NCI-H1105 treated with DMSO at 0.1 percent for 48 hours (cell line): ENCODE measurements around the gene CDC42BPA.
"Not testable (repeated sequence)": the region's sequence is repeated elsewhere in the genome, so short reads cannot be mapped to it uniquely, and the experiment has no call there.

ENCODE experiments used
- DNase-seq: peaks from one replicate; lab custom pipeline; 2025; lab: John Stamatoyannopoulos, UW

Gene CDC42BPA

DNA sequence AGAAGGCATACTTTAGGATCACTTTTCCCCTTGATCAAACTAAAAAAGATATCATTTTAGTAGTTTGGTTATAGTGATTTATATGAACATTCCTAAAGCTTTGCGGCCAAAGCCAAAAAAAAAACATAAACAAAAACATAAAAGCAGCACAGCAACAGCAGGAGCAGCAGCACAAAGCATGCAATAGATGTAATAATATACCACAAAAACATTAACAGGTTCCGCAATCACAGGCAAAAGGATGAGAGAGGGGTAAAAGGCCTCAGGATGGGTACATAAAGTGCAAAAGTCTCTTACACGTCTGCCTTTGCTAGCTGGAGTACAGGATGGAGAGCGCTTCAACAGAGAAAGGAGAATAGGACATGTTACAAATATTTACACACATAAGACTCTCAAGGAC is 259.2 kb downstream of the CDC42BPA start:
- DNase-seq, result no peak

DNA sequence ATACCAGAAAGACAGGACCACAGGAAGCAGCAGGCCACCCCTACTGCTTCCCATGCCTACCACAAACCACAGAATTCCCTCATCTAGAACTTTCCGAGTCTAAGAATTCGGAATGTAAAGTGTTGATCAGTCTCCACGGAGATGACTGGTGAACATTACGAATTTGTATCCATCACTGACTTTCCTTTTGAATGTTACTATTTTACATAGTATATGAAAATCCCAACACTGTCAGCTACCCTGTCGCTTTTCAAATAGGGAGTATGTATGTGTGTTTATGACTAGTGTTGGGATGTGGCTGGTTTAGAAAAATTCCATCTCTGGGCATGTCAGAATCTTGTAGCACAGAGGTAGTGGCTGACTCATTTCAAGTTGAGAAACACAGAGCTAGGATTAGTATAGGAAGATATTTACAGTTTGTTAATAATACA is 260.0 kb downstream of the CDC42BPA start:
- no peak for DNase-seq

DNA sequence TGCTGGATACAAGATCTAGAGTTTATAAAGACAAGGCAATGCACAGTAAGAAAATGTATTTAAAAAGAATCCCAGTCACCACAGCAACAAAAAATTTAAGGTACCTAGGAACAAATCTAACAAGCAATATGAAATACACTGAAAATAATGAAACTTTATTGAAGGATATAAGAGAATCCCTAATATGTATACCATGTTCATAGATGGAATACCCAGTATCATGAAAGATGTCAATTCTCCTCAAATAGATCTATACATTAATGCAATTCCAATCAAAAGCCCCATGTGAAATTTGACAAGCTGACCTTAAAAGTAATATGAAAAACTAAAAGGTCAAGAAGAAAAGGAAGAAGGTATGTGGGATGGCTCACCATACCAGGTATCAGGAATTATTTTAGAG is 269.0 kb downstream of the CDC42BPA start:
- no peak for DNase-seq

DNA sequence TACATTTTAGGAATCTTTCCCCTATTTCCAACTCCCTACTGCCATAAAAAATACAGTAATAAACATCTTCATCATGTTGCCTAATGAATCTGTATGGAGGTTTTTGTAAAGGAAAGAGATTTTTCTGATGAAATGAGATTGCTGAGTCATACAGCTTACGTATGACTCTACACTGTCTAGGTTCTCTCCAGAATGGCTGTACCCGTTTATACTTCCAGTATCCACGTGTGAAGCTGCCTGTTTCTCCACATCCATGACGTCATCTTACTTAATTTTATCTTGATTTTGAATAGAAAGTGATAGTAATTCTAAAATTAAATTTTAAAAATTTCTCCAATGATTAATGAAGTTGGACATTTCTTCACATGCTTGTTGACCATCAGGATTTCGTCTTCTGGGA is 274.5 kb downstream of the CDC42BPA start:
- DNase-seq, result no peak

DNA sequence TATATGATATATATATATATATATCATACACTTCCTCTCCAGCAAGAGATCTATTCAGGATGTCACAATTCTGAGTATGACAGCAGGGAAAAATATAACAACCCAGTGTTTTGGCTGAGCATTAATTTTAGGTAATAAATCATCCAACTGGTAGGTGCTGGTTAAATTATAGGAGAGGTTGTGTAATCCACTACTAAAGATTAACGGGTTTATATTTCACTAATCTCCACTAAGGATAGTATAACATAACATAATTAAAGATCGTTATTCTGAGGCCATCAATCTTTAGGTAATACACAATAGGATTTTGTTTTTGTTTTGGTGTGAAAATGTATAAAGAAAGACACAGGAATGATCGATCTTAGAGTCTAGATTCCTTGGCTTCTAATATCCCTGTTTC is 276.0 kb downstream of the CDC42BPA start:
- no peak for DNase-seq

DNA sequence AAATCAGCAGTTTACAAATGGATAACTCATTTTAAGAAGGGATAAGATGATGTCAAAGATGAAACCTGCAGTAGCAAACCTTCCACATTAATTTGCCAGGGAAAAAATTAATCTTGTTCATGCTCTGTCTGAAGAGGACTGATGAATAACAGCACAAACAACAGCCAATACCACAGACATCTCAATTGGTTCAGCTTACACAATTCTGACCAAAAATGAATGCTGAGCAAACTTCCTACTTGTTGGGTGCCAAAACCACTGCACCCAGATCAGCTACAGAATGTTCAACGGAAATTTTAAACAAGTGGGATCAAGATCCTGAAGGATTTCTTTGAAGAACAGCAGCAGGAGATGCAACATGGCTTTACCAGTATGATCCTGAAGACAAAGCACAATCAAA is 279.9 kb downstream of the CDC42BPA start:
- DNase-seq, result no peak

DNA sequence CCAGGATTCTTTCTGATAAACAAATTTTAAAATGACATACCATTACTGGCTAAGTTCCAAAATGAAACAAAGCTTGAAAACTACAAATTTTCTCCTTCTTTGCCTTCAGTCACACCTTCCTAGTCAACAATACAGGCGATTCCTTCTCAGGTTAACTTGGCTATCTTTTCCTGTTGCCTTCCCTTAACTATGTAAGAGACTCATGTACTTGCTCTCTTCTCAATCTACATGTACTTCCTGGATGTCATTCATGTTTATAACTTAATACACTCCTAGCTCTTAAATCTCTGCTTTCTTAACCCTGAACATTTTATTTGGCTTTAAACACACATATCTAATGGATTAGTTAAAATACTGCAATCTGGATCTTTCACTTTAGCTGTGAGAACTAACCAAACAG is 281.2 kb downstream of the CDC42BPA start:
- DNase-seq, result no peak

DNA sequence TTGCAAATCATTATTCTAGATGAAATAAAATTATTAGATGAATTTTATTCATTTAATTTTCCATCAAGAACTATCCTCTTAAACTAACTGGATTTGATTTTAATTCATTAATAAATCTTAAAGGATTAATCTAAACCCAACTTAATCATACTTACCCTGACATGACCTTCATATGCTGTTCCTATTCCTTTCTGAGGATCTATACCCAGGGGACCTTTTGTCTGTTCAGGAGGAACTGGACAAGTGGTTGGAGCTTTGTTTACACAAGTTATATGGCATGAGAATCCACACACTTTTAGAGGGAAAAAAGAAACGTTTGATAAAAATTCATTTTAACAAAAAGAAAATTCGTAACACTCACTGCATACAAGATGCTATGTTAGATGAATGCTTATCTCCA is 283.0 kb downstream of the CDC42BPA start:
- DNase-seq, result no peak

DNA sequence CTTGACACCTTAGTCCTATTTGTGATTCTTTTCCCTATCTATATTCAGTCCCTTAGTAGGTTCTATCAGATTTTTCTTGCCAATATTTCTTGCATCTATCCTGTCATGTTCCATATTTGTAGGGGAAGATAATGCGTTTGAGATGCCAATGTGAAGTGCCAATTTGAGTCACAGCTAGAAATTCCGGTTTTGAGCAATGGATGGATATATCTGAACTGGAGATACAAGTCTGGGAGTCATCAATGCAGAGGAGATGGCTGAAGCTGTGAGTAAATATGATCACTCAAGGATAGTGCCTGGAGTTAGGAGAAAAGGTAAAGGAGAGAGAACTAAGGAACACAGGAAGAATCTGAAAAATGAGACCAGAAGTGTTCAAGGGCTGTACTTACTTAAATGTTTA is 284.4 kb downstream of the CDC42BPA start:
- no peak for DNase-seq

DNA sequence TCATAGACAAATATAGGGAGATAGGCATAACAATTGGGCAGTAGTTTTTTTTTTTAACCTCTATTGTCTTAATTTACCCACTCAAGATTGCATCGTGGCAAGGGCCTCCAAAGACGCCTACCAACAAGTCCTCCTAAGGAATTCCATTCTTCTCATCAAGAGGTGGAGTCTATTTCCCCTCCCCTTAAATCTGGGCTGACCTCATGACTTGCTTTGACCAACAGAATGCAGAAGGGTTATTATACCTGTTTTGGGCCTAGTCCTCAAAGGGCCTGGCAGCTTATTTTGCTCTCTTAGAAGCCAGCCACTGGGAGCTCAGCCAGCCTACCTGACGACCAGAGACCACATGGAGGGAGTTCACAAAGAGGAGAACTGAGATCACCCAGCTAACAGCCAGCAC is 285.9 kb downstream of the CDC42BPA start:
- DNase-seq, result no peak

DNA sequence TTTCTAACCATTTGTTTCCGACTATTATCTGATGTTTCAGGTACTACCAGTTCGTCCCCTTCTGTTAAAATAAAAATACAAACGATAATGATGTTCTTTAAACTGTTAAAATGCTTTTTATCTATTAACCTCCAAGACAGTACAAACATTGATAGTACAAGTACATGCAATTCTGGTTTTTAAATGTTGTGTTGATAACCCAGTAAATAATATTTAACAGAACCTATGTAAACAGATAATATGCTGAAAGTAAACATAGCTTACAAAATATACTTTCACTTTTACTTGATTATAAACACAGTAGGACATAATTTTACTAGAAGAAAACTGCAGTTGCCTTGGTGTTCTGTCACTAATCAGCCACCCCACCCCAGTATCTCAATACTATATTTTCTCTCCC is 301.3 kb downstream of the CDC42BPA start:
- no peak for DNase-seq

DNA sequence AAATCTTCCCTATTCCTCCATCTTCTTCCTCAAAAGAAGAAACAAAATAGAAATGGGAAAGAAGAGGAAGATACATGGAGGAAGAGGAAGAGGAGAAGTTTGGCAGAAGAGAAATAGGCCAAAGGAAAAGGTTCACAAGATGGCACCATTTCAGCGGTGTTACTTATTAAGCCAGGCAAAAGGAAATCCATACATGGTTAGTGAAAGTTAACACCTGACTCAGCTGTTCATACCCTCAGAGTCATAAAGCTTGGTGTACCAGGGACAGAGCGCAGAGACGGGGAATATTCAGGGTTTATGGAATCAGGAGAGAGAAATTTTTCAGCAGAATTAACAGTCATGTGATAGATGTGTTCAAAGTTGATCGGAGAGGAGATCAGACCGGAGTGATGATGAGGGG is 307.6 kb downstream of the CDC42BPA start:
- DNase-seq, result no peak

DNA sequence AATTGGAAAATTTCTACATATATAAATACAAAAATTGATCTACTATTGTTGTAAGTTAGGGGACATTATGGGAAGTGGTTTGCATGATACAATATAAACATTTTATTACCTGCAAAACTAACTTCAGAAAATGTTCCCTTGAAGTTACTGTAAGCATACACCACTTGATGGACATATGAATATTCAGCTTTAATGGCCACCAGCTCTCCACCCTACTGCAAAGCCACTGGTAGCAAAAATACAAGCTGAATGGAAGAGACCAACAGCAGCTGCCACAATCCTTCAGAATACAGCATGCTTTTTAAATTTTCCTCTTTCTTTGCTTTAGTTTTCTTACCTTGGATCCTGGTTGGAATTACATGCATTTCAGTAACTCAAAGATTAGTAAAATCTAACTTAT is 308.4 kb downstream of the CDC42BPA start:
- no peak for DNase-seq

DNA sequence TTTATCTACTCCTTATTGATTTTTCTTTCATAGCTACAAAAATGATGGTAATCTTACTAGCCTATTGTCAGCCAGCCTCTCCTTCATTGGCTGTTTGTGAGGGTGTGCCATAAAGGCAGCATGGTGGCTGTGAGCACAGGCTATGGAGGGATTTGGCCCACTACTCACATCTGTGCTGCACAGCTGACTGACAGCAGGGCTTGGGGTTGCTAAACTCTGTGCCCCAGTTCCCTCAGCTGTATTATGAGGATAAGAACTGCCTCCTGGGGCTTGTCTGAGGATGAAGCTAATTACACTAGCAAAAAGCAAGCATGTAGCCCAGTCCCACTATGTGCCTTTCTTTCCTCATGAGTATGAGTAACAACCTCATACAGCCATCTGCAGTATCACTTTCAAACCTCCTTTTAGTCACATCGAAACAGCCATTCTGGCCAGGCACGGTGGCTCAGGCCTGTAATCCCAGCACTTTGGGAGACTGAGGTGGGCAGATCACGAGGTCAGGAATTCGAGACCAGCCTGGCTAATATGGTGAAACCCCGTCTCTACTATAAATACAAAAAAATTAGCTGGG is 312.0 kb downstream of the CDC42BPA start:
- DNase-seq, result no peak

DNA sequence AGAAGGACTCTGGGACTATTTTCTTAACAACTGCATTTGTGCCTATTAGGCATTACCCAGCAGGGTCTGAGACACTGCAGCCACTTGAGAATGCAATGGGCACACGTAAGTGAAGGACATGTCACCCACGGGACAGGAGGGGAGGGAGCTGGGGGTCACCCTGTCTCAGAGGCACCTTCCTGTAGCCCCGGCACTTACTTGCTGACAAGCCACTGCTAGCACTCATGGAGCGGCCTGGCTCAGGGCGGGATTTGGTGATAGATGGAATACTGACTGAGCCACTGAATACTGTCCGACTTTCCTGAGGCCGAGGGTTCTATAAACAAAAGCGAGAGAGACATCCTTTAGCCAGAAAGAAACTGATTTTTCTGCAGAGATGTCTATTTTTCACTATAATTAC is 313.5 kb downstream of the CDC42BPA start:
- DNase-seq, result no peak

DNA sequence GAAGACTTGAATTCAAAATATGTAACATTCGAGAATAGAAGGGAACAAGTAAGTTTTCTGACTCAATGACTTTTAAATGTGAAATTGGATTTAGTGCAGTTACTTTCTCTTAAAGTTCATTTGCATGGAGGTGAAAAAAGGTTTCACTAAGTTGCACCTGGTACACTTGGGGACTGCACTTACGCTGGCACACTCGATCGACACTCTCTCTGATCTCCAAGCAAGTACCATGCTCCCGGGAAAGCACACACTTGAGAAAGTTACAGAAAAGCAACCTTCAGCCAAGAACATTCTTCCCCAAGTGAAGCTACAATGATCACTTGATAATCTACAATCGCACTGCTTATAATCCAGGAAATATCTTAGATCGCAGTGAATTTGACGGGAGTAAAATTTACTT is 315.1 kb downstream of the CDC42BPA start:
- no peak for DNase-seq

DNA sequence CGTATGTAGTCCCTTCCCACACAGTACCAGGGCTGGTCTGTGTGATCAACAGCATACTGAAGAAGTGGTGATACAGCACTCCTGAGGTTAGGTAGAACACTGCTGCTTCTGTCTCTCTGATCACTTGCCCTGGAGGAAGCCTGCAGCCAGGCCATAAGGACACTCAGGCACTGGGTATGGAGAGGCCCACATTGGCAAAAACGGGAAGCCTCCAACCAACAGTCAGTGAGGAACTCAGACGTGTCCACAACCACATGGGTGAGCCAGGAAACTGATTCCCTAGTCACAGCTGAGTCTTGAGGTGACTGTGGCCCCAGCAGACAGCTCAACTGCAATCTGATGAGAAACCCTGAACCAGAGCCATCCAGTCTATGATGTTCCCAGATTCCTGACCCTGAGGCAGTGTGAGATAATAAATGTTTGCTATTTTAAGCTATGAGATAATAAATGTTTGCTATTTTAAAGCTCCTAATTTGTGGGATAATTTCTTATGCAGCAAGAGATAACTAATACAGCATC is 315.7 kb downstream of the CDC42BPA start:
- DNase-seq, result no peak

DNA sequence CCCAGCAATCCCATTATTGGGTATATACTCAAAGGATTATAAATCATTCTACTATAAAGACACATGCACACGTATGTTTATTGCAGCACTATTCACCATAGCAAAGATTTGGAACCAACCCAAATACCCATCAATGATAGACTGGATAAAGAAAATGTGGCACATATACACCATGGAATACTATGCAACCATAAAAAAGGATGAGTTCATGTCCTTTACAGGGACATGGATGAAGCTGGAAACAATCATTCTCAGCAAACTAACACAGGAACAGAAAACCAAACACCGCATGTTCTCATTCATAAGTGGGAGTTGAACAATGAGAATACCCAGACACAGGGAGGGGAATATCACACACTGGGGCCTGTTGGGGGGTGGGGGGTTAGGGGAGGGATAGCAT is 318.7 kb downstream of the CDC42BPA start:
- DNase-seq, result not testable (repeated sequence)

DNA sequence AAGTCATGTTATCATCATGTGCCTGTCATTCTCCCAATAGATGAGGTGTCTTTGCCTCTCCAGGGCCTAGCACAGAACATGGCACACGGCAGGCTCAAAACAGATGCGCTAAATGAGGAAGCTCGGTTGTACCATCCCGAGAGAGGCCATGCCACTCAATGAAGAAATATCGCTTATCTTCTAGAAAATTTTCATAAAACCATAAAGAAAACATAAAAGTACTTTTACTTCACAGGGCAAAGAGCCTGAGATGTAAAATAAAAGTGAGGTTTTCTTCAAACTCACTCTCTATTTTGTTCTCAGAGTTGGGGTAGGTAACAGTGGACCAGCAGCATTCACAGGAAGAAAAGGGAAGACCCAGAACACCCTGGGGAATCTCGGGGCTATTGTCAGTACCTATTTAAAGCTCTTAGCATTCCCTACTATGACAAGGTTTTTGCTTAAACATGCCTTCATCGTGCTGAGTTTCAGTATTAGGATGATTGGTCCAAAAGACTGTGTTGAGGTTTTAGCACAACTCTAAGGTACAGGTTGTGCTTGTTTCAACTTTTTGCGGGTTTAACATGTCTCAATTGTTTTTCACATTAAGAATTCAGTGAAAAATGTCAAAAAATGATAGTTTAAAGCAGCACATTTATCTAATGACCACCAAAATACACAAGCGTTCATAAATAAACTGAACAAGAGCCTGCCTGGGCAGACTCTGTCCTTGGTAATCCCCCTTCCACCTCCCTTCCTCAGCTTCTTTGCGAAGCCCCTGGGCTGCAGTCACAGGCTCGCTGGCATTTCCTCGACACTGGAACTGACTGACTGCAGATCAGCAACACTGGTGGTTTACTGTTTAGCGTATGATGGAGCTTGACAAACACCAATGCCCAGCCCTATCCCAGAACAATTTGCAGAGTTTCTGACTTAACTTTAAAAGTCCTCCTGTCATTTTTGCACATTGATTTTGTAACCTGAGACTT is 322.6 kb downstream of the CDC42BPA start:
- DNase-seq, result no peak

DNA sequence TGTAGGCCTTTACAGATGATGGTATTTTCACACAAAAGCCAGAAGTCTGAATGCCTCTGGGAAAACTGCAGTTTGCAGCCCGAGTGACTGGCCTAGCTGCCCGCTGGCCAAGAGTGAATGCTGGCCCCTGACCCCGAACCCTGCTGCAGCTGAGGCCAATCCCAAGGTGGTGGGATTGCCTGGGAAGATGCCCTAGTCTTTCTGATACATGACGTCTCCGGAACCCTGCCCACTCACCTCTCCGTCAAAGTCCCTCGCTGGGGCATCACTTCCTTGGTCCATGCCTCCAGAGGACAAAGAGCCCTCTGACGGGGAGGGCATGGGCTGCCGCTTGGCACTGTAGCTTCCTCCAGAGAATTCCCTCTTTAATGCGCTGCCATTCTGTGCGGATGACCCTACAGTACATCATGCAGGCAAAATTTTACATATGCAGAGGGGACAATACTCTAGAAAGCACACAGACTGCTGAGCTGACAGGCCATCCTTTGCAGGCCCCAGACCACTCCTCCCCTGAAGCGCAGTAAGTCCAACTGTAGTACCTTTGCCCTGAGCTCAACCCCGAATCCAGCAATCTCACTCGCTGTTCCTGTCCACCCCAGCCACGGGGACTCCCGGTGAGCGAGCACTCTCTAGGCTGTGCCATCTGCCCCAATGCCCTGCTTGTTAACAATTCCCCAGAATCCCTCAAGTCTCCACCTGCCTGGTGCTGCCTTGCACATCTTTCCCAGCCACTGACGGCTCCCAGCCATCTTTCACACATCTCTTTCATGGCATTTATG is 323.5 kb downstream of the CDC42BPA start:
- no peak for DNase-seq

DNA sequence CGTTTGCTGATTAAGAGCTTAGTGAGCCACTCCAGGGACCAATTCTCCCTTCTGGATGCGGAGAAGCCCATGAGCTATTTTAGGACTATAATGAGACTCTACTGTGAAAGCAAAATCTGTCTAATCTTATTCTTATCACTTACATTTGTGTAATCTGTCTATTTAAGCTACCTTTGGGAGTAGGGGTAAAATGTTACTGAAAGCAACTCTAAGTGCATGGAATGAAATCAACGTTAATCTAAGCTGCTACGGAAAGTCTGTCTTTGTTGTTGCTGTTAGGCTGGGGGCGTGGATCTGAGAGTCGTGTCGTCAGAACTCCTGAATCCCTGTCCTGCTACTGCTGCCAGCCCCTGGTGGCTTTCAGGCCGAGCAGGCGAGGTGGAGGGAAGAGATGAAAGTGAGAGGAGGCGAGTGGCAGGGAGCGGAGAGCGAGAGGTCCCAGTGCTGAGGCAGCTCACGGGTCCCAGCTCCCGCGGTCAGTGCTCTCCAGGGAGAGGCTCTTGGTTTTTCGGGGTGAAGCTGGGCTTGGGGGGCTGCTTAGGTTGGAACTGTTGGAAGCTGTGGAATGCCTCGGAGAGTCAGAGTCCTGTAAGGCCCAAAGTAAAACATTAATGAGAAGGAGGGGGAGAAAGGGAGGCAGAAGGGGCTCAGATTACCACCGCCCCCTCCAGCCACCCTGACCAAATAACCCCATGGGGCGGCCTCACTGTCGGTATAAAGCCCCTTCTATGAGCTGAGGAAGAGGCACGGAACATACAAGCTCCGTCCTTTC is 324.3 kb downstream of the CDC42BPA start:
- DNase-seq, result no peak

DNA sequence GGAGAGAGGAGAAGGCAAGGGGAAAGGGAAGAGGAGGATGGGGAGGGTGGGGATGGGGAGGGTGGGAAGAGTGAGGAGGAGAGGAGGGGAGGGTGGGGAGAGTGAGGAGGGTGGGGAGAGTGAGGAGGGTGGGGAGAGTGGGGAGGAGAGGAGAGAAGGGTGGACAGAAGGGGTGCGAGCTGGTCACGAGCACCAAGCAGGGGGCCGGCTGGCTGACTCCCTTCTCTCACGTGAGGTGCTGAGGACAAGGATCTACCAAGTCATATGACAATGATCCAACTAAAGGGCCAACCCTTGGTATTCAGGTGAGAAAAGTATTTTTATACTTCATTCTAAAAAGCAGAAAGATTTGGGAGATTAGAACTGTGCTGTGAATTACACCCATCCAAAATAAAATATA is 326.4 kb downstream of the CDC42BPA start:
- no peak for DNase-seq
